WTC11 (cell line): Measurements from ENCODE around the gene LRRC63.

Source experiments
- CREM ChIP-seq: sonication (generic); formaldehyde crosslinking; IDR thresholded peaks from 2 replicates; pipeline ENCODE4 v1.8.1; 2022; ENCODE audit warnings: mild to moderate bottlenecking, missing genetic modification reagents, moderate library complexity
- FOXP1 ChIP-seq: sonication (generic); formaldehyde crosslinking; IDR thresholded peaks from 2 replicates; pipeline ENCODE4 v1.8.0; 2022; ENCODE audit warnings: missing genetic modification reagents, mild to moderate bottlenecking, moderate library complexity, borderline replicate concordance
- JUN ChIP-seq: sonication (generic); formaldehyde crosslinking; IDR thresholded peaks from 2 replicates; pipeline ENCODE4 v1.8.0; 2023; ENCODE audit warnings: mild to moderate bottlenecking, missing genetic modification reagents
- NR1H2 ChIP-seq: sonication (generic); formaldehyde crosslinking; IDR thresholded peaks from 2 replicates; pipeline ENCODE4 v1.9.0; 2021; ENCODE audit warnings: mild to moderate bottlenecking, moderate library complexity, missing genetic modification reagents
- NR2C2 ChIP-seq: sonication (generic); formaldehyde crosslinking; IDR thresholded peaks from 2 replicates; pipeline ENCODE4 v1.8.0; 2022; ENCODE audit warnings: mild to moderate bottlenecking, missing genetic modification reagents
- NR3C1 ChIP-seq: sonication (generic); formaldehyde crosslinking; conservative IDR thresholded peaks from 2 replicates; pipeline ENCODE4 v1.8.1; 2023; ENCODE audit warnings: low read depth, mild to moderate bottlenecking, missing genetic modification reagents
- ZNF121 ChIP-seq: sonication (generic); formaldehyde crosslinking; IDR thresholded peaks from 2 replicates; pipeline ENCODE4 v1.8.0; 2023; ENCODE audit warnings: missing genetic modification reagents
- TF ChIP-seq, protein P1 (sequence below): fragments of 200-600 bp; IDR thresholded peaks from 2 replicates; pipeline ENCODE4 v1.8.0; 2022; ENCODE audit warnings: antibody characterized with exemption
- TF ChIP-seq, protein P2 (sequence below): sonication (generic); formaldehyde crosslinking; IDR thresholded peaks from 2 replicates; pipeline ENCODE4 v1.8.0; 2022; ENCODE audit warnings: mild to moderate bottlenecking, missing genetic modification reagents
- TF ChIP-seq, protein P3 (sequence below): sonication (generic); formaldehyde crosslinking; IDR thresholded peaks from 2 replicates; pipeline ENCODE4 v1.8.0; 2022; ENCODE audit warnings: mild to moderate bottlenecking, missing genetic modification reagents
- TF ChIP-seq, protein P4 (sequence below): sonication (generic); formaldehyde crosslinking; IDR thresholded peaks from 2 replicates; pipeline ENCODE4 v1.8.0; 2022; ENCODE audit warnings: missing genetic modification reagents
- TF ChIP-seq, protein P5 (sequence below): sonication (generic); formaldehyde crosslinking; IDR thresholded peaks from 2 replicates; pipeline ENCODE4 v1.8.1; 2022; ENCODE audit warnings: mild to moderate bottlenecking, moderate library complexity, missing genetic modification reagents

DNA sequence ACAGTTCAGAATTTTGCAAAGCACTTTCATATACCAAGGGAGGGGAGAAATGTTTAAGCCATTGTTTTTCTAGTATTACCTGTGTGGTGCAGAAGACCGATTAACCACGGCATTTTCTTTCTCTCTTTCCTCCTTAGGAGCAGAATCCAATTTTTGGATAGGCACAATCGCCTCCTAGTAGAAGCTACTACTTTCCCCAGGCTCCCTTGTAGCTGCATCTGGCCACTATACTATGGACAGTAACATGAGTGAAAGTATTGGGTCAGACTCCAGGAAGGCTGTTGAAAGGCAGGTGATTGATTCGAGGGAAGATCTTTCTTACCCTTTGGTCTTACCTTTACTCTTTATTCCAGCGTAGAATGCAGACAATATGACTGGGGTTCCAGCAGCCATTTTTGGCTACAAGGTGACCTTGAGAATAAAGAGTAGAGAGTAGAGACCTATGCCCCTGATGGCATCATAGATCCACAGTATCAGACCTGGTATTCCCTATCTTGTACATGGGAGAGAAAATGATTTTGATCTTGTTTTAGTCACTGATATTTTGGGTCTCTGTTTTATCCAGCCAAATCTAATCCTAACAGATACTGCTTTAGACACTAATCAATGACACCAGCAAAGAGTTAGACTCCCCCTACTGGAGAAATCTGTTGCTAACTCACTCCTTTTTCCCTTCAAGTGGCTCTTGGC, 77.0 kb downstream of the LRRC63 start:
- TF ChIP-seq, protein P1, sequence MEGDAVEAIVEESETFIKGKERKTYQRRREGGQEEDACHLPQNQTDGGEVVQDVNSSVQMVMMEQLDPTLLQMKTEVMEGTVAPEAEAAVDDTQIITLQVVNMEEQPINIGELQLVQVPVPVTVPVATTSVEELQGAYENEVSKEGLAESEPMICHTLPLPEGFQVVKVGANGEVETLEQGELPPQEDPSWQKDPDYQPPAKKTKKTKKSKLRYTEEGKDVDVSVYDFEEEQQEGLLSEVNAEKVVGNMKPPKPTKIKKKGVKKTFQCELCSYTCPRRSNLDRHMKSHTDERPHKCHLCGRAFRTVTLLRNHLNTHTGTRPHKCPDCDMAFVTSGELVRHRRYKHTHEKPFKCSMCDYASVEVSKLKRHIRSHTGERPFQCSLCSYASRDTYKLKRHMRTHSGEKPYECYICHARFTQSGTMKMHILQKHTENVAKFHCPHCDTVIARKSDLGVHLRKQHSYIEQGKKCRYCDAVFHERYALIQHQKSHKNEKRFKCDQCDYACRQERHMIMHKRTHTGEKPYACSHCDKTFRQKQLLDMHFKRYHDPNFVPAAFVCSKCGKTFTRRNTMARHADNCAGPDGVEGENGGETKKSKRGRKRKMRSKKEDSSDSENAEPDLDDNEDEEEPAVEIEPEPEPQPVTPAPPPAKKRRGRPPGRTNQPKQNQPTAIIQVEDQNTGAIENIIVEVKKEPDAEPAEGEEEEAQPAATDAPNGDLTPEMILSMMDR = peak; percentile 45; the same call in 1 of the 2 replicates
- TF ChIP-seq, protein P2, sequence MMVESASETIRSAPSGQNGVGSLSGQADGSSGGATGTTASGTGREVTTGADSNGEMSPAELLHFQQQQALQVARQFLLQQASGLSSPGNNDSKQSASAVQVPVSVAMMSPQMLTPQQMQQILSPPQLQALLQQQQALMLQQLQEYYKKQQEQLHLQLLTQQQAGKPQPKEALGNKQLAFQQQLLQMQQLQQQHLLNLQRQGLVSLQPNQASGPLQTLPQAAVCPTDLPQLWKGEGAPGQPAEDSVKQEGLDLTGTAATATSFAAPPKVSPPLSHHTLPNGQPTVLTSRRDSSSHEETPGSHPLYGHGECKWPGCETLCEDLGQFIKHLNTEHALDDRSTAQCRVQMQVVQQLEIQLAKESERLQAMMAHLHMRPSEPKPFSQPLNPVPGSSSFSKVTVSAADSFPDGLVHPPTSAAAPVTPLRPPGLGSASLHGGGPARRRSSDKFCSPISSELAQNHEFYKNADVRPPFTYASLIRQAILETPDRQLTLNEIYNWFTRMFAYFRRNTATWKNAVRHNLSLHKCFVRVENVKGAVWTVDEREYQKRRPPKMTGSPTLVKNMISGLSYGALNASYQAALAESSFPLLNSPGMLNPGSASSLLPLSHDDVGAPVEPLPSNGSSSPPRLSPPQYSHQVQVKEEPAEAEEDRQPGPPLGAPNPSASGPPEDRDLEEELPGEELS (CRISPR knock-in tag) = no peak
- TF ChIP-seq FOXP1 (CRISPR knock-in tag) (no peak), NR3C1 (CRISPR knock-in tag) (no peak), NR2C2 (CRISPR knock-in tag) (no peak), CREM (CRISPR knock-in tag) (no peak), NR1H2 (CRISPR knock-in tag) (no peak), JUN (CRISPR knock-in tag) (no peak), ZNF121 (no peak)
- TF ChIP-seq, protein P3, sequence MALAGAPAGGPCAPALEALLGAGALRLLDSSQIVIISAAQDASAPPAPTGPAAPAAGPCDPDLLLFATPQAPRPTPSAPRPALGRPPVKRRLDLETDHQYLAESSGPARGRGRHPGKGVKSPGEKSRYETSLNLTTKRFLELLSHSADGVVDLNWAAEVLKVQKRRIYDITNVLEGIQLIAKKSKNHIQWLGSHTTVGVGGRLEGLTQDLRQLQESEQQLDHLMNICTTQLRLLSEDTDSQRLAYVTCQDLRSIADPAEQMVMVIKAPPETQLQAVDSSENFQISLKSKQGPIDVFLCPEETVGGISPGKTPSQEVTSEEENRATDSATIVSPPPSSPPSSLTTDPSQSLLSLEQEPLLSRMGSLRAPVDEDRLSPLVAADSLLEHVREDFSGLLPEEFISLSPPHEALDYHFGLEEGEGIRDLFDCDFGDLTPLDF = no peak
- TF ChIP-seq, protein P4, sequence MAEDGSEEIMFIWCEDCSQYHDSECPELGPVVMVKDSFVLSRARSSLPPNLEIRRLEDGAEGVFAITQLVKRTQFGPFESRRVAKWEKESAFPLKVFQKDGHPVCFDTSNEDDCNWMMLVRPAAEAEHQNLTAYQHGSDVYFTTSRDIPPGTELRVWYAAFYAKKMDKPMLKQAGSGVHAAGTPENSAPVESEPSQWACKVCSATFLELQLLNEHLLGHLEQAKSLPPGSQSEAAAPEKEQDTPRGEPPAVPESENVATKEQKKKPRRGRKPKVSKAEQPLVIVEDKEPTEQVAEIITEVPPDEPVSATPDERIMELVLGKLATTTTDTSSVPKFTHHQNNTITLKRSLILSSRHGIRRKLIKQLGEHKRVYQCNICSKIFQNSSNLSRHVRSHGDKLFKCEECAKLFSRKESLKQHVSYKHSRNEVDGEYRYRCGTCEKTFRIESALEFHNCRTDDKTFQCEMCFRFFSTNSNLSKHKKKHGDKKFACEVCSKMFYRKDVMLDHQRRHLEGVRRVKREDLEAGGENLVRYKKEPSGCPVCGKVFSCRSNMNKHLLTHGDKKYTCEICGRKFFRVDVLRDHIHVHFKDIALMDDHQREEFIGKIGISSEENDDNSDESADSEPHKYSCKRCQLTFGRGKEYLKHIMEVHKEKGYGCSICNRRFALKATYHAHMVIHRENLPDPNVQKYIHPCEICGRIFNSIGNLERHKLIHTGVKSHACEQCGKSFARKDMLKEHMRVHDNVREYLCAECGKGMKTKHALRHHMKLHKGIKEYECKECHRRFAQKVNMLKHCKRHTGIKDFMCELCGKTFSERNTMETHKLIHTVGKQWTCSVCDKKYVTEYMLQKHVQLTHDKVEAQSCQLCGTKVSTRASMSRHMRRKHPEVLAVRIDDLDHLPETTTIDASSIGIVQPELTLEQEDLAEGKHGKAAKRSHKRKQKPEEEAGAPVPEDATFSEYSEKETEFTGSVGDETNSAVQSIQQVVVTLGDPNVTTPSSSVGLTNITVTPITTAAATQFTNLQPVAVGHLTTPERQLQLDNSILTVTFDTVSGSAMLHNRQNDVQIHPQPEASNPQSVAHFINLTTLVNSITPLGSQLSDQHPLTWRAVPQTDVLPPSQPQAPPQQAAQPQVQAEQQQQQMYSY (CRISPR knock-in tag) = no peak
- TF ChIP-seq, protein P5, sequence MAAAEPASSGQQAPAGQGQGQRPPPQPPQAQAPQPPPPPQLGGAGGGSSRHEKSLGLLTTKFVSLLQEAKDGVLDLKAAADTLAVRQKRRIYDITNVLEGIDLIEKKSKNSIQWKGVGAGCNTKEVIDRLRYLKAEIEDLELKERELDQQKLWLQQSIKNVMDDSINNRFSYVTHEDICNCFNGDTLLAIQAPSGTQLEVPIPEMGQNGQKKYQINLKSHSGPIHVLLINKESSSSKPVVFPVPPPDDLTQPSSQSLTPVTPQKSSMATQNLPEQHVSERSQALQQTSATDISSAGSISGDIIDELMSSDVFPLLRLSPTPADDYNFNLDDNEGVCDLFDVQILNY (CRISPR knock-in tag) = no peak
